Muscle of back (tissue), 11 donors: Measurements from ENCODE around the gene CDCA5. TPM values are rescaled to one million over a fixed set of nuclear protein-coding genes. Genes with fewer than 3 reads are reported as not detected.

Experiments used
- DNase-seq, 3 donors: peaks; one replicate each; pipeline versions ENCODE4 v3.0.0 to v3.0.0-alpha.2; 2013
- polyA plus RNA-seq, 10 donors: library from polyadenylated mRNA; unstranded; fragments of 120-200 nt; gene quantifications; one replicate each; pipeline ENCODE4 v1.2.1, GENCODE V29; 2013; ENCODE audit not compliant: insufficient read length in 10 of 10

Gene CDCA5
- polyA plus RNA-seq, 10 donors: 8.2 to 19.0 (median 10.9) TPM

DNA sequence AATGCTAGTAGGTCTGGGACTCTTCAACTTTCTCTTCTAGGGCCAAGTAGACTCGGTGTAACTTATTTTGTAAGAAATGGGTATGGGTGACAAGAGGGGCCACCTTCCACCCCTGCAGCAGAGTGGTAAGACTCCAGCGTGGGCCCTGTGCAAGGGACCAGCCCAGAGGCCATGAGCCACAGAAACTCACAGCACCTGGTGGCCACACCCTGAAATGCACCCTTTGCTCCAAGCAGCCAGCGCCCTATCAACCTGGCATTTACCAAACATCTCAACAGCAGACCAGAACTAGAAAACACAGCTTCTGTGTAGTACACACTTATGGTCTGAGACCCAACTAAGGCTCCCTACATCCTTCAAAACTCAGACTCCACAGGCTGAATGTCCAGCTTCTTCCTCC is 5.7 kb downstream of the CDCA5 start:
- DNase-seq: no peak

DNA sequence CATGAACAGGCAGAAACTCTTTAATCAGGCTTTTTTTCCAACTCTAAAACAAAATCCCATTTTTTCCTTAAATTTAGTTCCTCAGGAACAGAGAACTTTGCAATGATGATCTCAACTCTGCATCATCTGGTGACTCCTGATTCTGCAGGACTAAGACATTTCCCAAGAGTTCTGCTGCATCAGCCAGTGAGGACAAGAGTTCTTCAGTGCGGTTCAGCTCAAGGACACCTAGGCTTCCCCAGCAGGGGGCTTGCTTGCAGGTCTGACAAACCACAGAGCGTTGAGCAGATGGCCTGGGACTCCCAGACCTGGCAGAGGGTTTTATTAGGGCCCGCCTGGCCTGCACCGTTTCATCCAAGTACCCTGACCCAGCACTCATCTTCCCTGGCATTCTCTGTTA is 6.4 kb downstream of the CDCA5 start:
- no peak for DNase-seq

DNA sequence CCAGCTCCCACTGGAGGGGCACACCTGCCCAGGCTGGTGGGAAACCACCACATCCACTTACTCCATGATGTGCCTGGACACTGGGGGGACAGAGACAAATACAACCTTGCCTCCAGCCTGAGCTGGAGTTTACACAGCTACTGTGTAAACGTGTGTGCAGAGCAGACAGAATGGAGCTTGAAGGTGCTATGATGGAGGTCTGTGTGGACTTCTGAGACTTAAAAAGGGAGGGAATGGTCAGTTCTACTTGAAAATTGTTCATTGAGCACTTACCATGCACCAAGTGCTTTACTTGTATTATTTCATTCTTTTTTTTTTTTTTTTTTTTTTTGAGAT is 11.2 kb downstream of the CDCA5 start:
- no peak for DNase-seq

DNA sequence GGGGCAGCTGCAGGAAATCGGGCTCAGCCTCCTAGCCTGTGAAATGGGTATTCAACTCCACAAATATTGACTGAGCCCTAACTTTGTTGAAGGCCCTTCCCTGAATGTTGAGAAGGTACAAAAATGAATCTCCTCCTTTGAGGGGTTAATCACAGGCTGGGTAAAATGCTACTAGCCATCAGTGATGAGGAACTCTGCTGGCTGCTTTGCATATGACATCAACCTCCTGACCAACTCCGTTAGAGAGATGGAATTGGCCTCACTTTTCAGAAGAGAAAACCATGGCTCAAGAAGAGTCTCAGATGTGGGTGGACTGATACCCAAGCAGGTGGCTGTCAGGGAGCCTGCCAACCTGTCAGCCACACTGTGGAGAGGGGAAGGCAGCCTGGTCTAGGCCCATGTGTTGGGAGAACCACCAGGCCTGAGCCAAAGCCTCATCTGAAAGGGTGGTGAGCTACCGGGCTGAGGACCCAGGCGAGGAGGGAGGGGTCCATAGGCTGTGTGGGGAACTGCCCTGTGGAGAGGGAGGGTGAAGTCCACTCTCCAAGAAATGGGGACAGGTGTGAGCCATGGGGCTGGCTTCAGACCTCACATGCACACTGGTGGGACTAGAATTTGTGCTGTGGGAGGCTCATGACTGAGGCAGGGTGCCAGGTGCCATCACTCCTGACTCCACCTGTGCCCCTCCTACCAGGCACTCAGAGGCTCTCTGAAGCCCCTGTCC is 11.8 kb downstream of the CDCA5 start:
- DNase-seq: no peak

DNA sequence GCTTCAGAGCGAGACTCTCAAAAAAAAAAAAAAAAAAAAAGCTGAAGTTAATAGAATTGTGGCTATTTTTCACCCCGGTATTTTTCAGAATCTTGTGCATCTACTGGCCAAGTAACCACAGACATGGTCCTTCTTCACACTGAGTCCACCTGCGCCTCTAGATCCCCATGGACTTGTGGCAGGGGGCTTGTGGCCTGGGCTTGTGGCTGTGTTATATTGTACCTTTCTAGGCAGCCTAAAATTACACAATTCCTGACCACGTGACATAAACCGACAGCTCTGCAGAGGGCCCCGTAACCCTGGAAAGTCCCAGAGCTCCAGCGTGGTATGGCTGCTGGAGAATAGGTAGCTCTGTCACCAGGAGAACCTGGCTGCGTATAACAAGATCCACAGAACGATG is 14.6 kb downstream of the CDCA5 start:
- no peak for DNase-seq

DNA sequence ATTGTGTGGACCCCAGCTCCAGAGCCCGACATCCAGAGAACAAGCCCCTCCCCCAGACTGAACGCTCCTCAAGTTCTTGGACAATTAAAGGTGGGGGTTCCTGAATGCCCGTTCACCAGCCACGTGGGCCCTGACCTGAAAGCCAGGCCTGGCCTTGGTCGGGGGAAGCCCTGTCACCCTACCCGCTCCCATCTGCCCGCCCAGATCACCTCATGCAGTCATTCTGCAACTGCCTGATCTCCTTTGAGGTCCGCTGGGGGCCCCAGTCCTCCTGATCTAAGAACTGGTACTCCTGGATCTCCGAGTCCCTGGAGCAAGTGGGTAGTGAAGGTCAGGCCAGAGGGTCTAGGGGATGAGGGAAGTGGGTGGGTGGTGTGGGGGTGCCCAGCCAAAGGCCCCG is 16.4 kb downstream of the CDCA5 start:
- DNase-seq: no peak

DNA sequence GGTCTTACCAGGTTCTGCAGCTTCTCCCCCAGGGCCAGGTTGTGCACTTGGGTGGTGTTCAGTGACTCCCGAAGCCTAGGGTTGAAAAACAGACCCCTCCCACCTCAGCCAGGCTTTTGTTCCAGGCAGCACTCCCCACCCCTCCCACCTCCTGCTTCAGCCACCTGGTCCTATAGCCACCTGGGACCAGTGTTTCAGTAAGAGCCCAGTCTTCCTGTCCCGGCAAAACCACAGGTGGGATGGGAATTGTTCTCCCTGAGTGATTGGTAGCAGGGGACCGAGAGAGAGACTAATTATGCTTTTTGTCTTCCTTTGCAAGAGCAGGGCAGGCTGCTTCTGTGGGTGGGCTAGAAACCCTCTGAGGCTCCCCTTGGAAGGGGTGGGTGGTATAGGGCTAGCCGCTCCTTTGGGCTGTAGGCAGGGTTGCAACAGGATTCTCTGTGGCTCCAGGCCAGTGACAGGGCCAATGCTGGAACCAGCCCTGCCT is 17.0 kb downstream of the CDCA5 start:
- no peak for DNase-seq

DNA sequence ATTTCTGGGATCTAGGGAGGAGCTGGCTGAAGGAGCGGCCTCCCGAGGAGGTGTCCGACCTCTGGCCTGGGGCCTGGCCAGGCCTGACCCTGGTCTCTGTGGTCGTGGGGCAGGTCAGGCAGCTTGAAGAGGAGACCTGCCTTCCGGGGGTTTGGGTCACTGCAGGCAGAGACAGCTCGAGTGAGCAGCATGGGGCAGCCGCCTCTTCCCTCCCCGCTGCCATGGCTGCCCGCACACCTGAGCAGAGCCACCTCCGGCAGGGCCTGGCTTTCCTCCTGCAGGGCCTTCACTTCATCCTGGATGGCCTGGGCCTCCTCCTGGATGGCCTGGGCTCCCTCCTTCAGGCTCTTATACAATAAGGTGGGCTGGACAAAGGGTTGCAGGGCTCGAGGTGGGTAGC is 17.5 kb downstream of the CDCA5 start:
- no peak for DNase-seq

DNA sequence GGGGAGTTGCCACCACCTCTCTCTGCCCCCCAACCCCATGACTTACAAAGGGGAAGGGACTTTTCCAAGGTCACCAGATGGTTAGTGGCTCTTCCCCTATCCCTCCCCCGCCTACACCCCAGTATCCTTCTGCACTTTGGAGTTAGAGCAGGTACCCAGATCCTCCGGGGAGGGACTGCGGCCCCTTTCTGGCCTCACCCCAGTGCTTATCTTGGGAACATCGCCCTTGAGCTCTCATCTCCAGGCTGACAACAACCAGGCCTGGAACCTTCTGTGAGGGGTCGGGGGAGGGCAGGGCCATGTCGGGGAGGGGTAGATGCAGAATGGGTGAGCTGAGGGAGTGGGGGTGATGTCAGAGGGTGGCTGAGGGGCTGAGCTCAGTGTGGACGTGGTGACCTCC is 18.0 kb downstream of the CDCA5 start:
- DNase-seq: no peak

DNA sequence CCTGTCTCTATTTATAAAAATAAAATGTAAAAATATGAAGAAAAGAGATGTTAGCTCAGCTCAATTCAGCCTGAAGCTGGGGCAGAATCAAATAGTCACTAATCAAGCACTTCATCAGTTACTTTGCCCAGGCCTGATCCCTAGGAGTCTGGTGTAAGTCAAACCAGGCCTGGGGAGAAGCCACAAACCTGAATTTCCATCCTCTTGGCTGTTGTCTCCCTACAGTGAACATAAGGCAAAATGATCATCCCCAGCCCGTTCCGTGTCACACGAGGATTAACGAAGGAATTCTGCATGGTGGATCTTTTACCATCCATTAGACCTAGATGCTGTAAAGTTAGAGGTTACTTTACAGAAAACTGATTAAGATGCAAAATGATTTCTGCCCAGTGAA is 19.0 kb downstream of the CDCA5 start:
- DNase-seq: no peak

DNA sequence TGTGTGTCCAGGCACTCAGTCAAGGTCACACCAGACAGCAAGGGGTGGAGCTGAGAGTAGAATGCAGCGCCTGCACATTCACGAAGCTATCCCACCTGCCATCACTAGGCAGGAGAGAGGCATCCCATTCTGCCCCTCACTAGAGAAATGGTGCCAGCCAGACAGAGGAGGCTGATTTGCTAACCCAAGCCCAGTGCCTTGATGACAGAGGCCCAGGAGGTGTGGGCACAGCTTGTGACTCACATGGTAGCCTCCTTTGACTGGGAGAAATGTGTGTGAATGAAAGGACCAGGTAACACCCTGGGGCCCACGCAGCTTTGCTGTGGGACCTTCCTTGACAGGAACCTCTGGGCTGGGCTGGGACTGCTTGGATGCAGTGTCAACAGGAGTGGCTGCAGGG is 20.3 kb downstream of the CDCA5 start:
- DNase-seq: no peak

DNA sequence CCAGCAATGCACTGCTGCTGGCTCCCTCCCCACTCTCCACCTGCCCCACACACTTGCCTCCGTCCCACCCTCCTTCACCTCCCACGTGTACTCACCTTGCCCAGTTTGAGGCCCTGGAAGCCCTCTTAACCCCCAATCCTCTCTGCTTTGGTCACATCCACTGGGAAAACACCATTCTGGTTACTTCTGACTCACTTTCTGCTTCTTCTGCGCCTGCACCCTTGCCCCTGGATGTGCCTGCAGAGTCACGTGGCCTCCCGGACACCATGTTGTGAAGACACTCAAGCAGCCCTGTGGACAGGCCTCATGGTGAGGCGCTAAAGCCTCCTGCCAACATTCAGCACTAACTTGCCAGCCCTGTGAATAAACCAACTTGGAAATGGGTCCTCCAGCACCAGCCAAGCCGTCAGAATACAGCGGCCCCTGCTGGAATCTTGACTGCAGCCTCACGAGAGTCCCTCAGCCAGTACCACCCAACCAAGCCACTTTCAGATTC is 22.9 kb downstream of the CDCA5 start:
- DNase-seq: no peak

DNA sequence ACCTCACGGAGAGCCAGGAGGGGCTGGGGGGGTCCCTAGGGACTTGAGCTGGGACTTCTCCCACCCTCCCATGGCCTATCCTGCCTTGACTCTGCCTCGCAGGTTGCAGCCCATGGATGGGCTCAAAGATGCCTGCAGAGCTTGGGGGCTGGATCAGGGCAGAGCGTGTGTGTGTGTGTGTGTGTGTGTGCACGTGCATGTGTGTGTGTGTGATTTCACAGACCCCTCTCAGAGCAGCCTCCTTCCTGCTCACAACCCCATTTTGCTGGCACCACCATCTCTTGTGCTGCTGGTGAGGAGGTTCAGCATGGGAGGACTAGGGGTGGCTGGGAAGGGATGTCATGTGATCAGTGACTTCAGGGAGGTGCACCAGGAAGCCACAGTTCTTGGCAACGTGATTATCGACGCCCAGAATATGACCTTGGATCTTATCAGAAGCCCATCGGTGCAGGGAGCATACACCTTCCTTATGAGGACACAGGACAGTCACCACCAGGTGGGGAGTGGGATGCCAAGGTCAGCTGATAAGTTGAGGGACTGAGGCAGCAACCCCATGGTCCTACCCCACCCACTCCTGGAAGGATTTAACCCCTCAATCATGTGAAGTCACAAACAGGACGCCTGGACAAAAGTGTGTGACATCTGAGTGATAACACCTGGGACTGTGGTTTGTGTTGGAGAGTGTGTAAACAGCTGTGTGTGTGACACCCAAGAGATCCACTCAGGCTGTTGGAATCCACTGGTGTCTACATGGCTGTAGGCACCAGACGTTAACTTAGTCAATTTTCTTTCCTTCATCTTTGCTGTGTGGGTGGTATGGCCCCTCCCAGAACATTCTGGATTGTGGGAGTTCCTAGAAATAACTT is 23.6 kb downstream of the CDCA5 start:
- no peak for DNase-seq

DNA sequence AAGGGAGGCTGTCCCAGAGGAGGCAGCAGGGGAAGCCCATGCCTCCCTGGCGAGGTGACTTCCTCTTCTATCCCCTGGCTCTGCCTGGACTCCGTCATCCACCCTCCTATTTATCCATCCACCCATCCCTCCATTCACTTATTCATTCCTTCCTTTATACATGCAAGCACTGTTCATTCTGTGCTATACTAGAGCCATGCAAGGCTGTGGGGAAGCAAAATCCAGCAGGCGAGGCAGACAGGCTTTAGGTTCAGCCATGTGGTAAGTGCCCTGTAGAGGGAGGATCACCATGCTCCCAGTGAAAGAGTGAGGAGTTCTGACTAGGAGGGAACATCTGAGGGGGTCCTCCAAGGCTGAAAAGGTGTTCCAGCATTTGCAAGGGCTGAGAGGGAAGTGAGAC is 24.3 kb downstream of the CDCA5 start:
- DNase-seq: no peak

DNA sequence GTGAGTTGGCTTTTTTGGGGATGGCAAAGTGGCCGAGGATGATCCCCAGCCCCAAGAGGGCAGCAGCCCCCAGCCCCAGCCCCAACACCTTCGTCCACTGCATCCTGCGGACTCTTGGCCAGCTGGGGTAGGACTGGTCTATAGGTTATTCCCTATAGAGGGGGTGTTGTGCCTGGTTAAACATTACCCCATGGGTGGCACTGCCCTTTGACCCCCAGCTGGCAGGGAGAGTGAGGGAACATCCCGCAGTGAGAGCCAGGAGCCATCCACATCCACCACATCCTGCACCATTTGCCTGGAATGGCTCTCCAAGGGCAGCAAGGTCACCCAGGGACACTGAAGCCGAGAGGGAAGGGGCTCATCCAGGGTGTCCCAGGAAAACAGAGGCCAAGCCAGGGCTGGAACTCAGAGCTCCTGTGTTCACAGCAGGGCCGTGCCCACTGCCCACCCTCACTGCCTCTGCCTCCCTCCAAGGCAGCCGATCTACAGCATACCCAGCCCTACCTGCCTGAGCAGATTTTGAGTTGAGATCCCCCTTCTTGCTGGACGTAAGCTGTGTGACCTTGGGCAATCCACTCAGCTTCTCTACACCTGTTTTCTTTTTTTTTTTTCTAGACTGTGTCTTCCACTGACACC is 25.3 kb downstream of the CDCA5 start, which contains the start of gene NAALADL1:
NAALADL1 (minus strand) TSS at position 135 of the 636 bp plus-strand sequence; CDS start at position 103, 32 bp downstream.
- no peak for DNase-seq

DNA sequence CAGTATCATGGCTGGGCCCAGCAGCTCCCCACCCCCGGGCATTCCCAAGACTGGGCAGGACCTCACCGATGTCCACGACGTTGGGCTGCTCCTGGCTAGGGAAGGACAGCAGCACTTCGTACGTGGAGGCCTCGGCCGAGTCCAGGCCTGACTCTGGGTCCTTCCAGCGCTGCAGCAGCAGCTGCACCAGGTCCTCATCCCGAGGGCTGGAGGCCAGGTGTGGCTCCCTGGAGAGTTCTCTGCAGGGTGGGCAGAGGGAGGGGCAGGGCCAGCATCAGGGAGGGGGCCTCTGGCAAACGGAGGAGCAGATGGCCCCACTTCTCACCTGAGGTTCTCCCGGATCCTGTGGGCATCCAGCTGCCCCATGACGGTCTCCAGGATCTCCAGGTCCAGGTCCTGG is 25.8 kb downstream of the CDCA5 start:
- DNase-seq: no peak

DNA sequence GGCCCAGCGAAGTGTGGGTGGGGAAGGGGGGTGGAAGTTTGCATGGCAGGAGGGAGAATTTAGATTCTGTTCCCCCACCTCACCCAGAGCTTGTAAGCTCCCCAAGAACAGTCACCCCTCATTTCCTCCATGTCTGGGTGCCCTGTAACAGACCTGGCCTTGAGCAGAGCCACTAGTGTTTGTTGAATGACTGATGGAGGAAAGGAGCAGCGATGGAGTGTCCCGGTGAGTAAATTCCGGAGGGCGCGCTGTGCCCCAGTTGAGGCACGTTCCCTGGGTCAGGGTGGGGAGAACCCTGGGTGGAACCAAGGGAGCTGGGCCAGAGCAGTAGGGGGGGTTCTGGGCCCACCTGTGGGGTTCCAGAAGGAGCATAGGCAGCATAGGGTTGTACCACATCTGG is 26.3 kb downstream of the CDCA5 start:
- DNase-seq: no peak

DNA sequence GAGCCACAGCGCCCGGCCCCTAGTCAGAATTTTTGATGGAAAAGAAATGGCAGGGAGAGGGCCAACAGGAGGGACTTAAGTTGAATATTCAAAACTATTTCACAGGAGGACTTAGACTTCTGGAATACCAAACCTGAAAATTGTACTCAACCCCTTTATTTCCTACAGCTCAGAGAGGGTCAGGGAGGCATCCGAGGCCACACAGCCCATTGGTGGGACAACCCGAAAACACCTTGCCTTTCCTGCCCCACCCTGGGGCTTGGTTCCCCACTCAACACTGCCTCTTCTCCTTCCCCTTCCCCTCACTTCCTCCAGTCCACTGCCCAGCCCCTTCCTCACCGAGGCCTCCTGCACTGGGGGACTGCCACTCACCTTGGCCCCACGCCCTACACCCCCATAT is 26.8 kb downstream of the CDCA5 start:
- no peak for DNase-seq

DNA sequence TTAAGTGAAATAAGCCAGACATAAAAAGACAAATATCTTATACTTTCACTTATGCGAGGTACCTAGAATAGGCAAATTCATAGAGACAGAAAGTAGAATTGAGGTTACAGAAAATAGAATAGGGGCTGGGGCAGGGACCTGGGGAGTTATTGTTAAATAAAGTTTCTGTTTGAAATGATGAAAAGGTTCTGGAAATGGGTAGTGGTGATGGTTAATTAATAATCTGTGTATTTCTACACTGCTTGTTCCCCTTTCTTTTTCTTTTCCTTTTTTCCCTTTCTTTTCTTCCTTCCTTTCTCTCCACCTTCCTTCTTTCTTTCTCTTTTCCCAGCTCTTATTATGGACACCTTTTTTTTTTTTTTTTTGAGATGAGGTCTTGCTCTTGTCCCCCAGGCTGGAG is 28.3 kb downstream of the CDCA5 start:
- DNase-seq: no peak

DNA sequence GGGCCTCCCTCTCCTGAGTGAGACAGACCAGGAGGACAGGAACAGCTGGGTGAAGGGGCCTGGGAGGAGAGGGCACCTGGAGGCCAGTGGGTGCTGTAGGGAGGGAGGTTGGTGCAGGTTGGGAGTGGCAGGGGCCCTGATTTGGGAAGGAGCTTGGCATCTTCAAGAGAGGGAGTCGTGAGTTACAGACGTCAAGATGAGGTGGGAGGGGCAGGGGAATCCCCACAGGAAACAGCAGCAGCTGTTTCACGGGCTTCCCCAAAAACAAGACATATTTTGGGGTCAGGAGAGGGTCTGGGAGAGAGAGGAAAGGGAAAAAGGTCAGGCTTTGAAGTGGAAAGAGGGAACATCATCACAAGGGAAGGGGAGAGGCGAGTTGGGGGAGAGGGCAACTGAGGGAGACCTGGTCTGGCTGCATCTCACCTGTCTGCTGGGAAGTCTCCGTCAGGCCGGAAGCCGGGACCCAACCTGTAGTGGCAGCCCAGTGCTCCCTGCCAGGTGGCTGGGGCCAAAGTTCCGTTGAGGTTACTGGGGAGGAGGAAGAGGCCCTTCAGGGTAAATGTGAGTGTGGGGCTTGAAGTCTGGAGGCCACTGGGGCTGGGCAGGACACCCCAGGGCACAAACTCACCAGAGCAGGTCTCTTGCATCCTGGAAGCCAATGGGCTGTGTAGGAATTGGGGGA is 29.9 kb downstream of the CDCA5 start:
- no peak for DNase-seq

DNA sequence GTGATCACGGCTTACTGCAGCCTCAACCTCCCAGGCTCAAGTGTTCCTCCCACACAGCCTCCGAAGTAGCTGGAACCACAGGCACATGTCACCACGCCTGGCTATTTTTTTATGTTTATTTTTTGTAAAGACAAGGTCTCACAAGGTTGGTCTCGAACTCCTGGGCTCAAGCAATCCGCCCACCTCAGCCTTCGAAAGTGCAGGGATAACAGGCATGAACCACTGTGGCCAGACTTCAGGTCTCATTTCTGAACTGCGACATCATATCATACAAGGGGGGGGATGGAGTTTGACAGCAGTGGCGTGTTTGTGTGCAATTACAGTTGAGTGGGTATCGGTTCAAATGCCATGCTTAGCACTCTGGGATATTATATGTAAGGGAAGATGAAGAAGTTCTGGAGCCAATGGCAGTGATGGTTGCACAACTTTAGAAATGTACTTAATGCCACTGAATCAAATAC is 32.4 kb downstream of the CDCA5 start:
- no peak for DNase-seq
